ENCODE results near the gene AFAP1L1. TPM values are rescaled to one million over a fixed set of nuclear protein-coding genes. Genes with fewer than 3 reads are reported as not detected.

The AFAP1L1 gene
- total and polyA plus RNA-seq, 2 of the 13 experiments (the other 11 are each of a cell fraction or from before 2014, with no cell fraction given) = 0.38 to 1.0 TPM

- no peak for TF ChIP-seq PREB (CRISPR knock-in tag; IDR thresholded peaks at IDR 0.05)
- peak; percentile 87 for TF ChIP-seq KDM4B (CRISPR knock-in tag; IDR thresholded peaks at IDR 0.05)
- no peak for TF ChIP-seq SIX4 (CRISPR knock-in tag; IDR thresholded peaks at IDR 0.05)
- TF ChIP-seq ZNF552 (CRISPR knock-in tag; IDR thresholded peaks at IDR 0.05; ENCODE audit: borderline replicate concordance) = no peak; the same call in 1 of the 2 replicates
- TF ChIP-seq ZNF33B (CRISPR knock-in tag; IDR thresholded peaks at IDR 0.05) = peak; percentile 73; the same call in 1 of the 2 replicates
- no peak for TF ChIP-seq JUN (CRISPR knock-in tag; IDR thresholded peaks at IDR 0.05)
- TF ChIP-seq ZNF138 (CRISPR knock-in tag; IDR thresholded peaks at IDR 0.05; ENCODE audit: low read depth) = no peak
- TF ChIP-seq FLYWCH1 (CRISPR knock-in tag; IDR thresholded peaks at IDR 0.05) = no peak
- no peak for TF ChIP-seq ETS1 (CRISPR knock-in tag; IDR thresholded peaks at IDR 0.05)
- TF ChIP-seq PITX1 (CRISPR knock-in tag; IDR thresholded peaks at IDR 0.05) = peak; percentile 58
- no peak for TF ChIP-seq LRRFIP1 (CRISPR knock-in tag; conservative IDR thresholded peaks at IDR 0.05)
- peak; percentile 21; the same call in 1 of the 2 replicates for TF ChIP-seq TEF (CRISPR knock-in tag; IDR thresholded peaks at IDR 0.05)
- TF ChIP-seq RORA (CRISPR knock-in tag; IDR thresholded peaks at IDR 0.05) = no peak
- no peak for TF ChIP-seq DBP (CRISPR knock-in tag; IDR thresholded peaks at IDR 0.05; ENCODE audit: not compliant biosample characterization)
- TF ChIP-seq ZNF747 (CRISPR knock-in tag; IDR thresholded peaks at IDR 0.05; ENCODE audit: borderline replicate concordance) = peak; percentile 64; the same call in 1 of the 2 replicates
- TF ChIP-seq ZNF335 (CRISPR knock-in tag; IDR thresholded peaks at IDR 0.05) = 0 out of 2 replicates have a peak, but pooled peaks have one; percentile 25
- peak; percentile 75; the same call in 1 of the 2 replicates for TF ChIP-seq ZFP82 (CRISPR knock-in tag; IDR thresholded peaks at IDR 0.05; ENCODE audit: borderline replicate concordance)
- peak; percentile 95 for TF ChIP-seq POGK (CRISPR knock-in tag; conservative IDR thresholded peaks at IDR 0.05)
These were observed 73.7 kb downstream of the AFAP1L1 start, which contains the start of gene GRPEL2 (continued) for GRCh38 chr5:149345147-149345891.

All from HepG2 (cell line).